ENCODE data around the gene PIGW.

DNA sequence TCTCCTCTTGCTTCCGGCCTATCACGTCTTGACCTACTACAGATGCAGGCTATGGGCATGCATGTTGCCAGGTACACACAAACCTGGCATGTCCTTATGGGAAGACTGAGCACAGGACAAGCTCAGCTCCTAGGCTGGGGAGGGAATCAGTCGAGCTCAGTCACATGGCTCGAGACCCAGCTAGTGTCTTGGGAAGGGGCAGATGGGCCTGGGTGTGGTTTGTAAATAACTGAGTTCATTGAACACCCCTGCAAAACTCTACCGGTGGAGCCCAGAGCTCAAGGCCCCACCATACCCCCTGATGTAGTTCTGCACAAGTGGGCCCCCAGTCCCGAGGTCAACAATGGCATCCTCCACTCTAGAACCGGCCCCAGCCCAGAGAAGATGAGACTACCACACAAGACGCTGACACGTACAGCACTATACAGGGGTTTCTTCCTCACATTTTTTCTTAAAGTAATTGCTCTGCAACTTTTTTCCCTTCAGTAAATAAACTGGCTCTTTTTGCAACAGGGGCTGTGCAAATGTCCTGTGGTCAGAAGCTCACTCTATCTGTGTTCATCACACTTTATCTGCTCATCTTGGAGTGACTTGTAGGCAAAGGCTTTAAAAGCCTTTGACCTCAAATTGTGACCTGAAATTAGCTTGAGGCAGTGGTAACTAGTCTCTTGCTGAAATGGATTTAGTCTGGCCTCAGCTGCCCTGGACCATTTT lies 25.4 kb upstream of the PIGW start:
- TF ChIP-seq EZH2 (optimal IDR thresholded peaks at IDR 0.05; ENCODE audit: low read depth, low read length) = no peak
- TF ChIP-seq, protein P1, sequence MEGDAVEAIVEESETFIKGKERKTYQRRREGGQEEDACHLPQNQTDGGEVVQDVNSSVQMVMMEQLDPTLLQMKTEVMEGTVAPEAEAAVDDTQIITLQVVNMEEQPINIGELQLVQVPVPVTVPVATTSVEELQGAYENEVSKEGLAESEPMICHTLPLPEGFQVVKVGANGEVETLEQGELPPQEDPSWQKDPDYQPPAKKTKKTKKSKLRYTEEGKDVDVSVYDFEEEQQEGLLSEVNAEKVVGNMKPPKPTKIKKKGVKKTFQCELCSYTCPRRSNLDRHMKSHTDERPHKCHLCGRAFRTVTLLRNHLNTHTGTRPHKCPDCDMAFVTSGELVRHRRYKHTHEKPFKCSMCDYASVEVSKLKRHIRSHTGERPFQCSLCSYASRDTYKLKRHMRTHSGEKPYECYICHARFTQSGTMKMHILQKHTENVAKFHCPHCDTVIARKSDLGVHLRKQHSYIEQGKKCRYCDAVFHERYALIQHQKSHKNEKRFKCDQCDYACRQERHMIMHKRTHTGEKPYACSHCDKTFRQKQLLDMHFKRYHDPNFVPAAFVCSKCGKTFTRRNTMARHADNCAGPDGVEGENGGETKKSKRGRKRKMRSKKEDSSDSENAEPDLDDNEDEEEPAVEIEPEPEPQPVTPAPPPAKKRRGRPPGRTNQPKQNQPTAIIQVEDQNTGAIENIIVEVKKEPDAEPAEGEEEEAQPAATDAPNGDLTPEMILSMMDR (IDR thresholded peaks at IDR 0.05; ENCODE audit: low read length) = no peak
- no peak for TF ChIP-seq EZH2phosphoT487 (IDR thresholded peaks at IDR 0.05; ENCODE audit: low read length)
